OCI-LY1 (cell line): ENCODE measurements around the gene RNU1-2.
"Not testable (repeated sequence)": the region's sequence is repeated elsewhere in the genome, so short reads cannot be mapped to it uniquely, and the experiment has no call there.

Source experiments
- EZH2 ChIP-seq: fragments of 200-600 bp; sonication (generic), shearing (Covaris generic); IDR thresholded peaks from 2 replicates; pipeline ENCODE4 v1.8.0; 2017; ENCODE audit warnings: borderline replicate concordance, mixed run types, mild to moderate bottlenecking, antibody characterized with exemption, low read length, moderate library complexity, mixed read lengths
- TF ChIP-seq, protein P1 (sequence below): fragments of 200-600 bp; sonication (generic), shearing (Covaris generic); IDR thresholded peaks from 2 replicates; pipeline ENCODE4 v1.5.1; 2017; ENCODE audit warnings: mild to moderate bottlenecking, antibody characterized with exemption, low read length, moderate library complexity, mixed read lengths

DNA sequence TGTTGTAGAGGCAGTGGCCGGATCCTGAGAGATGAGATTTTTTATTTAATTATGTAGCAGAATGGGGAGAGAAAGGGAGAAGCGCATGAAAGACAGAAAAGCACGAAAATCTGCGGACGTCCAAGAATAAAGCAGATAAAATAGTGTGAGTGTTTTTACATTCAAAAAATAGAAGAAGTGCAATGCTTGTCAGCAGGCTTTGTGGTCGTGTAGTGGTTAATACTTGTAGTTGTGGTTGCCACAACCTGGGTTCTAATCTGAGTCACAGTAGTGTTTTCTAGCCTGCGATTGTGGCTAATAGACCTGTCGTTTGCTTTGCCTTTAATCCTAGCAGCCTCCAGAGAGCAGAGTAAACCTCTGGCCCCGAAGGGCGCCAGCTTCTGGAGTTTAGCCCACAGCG is 32.8 kb upstream of the RNU1-2 start:
- TF ChIP-seq, protein P1, sequence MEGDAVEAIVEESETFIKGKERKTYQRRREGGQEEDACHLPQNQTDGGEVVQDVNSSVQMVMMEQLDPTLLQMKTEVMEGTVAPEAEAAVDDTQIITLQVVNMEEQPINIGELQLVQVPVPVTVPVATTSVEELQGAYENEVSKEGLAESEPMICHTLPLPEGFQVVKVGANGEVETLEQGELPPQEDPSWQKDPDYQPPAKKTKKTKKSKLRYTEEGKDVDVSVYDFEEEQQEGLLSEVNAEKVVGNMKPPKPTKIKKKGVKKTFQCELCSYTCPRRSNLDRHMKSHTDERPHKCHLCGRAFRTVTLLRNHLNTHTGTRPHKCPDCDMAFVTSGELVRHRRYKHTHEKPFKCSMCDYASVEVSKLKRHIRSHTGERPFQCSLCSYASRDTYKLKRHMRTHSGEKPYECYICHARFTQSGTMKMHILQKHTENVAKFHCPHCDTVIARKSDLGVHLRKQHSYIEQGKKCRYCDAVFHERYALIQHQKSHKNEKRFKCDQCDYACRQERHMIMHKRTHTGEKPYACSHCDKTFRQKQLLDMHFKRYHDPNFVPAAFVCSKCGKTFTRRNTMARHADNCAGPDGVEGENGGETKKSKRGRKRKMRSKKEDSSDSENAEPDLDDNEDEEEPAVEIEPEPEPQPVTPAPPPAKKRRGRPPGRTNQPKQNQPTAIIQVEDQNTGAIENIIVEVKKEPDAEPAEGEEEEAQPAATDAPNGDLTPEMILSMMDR: not testable (repeated sequence)
- TF ChIP-seq EZH2: not testable (repeated sequence)
